Dendritic cell treated with granulocyte-macrophage colony-stimulating factor and Interleukin-4, amounts not matched to agents 40 ng/mL and 50 ng/mL, for 4 days (primary cell): ENCODE results near the gene KIR2DL1.
"Not testable (repeated sequence)": the region's sequence is repeated elsewhere in the genome, so short reads cannot be mapped to it uniquely, and the experiment has no call there.

Source experiments
- H3K27ac Mint-ChIP-seq: one replicate; pipeline ENCODE4 v1.8.0; 2022; ENCODE audit warnings: mild to moderate bottlenecking, mixed read lengths
- H3K27me3 Mint-ChIP-seq: one replicate; pipeline ENCODE4 v1.8.0; 2022; ENCODE audit warnings: mild to moderate bottlenecking, mixed read lengths
- H3K36me3 Mint-ChIP-seq: one replicate; pipeline ENCODE4 v1.8.0; 2022; ENCODE audit warnings: low read depth, mixed read lengths
- H3K4me1 Mint-ChIP-seq: one replicate; pipeline ENCODE4 v1.8.0; 2022; ENCODE audit warnings: low read depth, mixed read lengths
- H3K4me3 Mint-ChIP-seq: one replicate; pipeline ENCODE4 v1.8.0; 2022; ENCODE audit warnings: mild to moderate bottlenecking, moderate library complexity, mixed read lengths
- H3K9me3 Mint-ChIP-seq: one replicate; pipeline ENCODE4 v1.8.0; 2022; ENCODE audit warnings: mixed read lengths
- intact Hi-C: fragments of 100-400 bp; cut with micrococcal nuclease; formaldehyde crosslinking; loops from one replicate; pipeline ENCODE4 v1.15.0; 2022

Gene KIR2DL1

DNA sequence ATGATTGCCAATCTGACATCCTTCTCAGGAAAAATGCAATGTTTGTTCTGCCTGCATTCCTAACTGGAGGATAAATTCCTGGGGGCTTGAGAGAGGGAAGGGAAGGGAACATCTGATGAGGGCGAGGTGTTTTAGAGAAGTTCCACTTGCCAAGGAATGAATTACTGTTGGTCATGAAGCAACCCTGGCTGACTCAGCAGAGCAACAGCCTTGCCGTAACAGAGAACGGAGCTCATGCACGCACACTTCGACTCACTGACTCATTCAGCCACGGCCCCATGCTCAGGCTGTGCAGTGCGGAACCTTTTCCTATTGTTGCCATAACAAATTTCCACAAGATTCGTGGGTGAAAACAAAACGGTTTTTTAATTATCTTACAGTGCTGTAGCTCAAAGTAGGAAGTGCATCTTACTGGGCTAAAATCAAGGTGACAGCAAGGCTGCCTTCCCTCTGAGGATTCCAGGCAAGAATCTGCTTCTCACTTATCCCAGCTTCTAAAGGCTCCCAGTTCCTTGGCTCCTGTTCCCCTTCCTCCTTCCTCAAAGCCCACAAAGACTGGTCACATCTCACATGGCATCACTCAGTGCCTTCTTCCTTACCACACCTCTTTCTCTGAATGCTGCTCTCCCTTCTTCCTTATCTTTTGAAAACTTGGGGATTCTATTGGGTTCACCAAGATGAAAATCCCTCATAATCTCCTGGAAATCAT is 21.8 kb upstream of the KIR2DL1 start:
- peaks cover 10% of the 10 kb centered on the region for H3K9me3 Mint-ChIP-seq
- intact Hi-C loops, H3K27ac Mint-ChIP-seq, H3K4me3 Mint-ChIP-seq, H3K36me3 Mint-ChIP-seq: not testable (repeated sequence)
- peaks cover 31% of the 10 kb centered on the region for H3K4me1 Mint-ChIP-seq
- peaks cover 16% of the 10 kb centered on the region for H3K27me3 Mint-ChIP-seq

DNA sequence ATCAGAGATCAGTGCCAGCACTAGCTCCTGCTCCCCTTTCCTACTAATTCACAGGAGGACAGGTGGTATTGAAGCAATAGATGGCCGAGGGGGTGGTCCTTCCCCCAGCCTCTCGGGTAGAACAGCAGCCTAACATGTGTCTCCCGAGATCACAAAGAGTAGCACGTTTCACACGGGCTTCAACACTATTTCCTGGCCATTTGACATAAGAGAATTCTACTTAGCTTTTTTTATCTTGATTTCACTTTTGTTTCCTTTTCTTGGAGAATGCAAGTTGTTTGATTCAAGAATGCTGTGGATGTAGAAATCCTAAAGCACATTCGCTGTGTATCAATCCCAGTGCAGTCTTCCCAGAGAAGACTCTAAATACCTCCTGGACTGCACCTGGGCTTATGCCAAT is 19.3 kb upstream of the KIR2DL1 start:
- Mint-ChIP-seq H3K9me3 (peaks cover 10% of the 10 kb centered on the region), H3K27me3 (peaks cover 15% of the 10 kb centered on the region), H3K4me1 (peaks cover 31% of the 10 kb centered on the region)
- H3K27ac Mint-ChIP-seq, H3K4me3 Mint-ChIP-seq, H3K36me3 Mint-ChIP-seq, intact Hi-C loops: not testable (repeated sequence)

DNA sequence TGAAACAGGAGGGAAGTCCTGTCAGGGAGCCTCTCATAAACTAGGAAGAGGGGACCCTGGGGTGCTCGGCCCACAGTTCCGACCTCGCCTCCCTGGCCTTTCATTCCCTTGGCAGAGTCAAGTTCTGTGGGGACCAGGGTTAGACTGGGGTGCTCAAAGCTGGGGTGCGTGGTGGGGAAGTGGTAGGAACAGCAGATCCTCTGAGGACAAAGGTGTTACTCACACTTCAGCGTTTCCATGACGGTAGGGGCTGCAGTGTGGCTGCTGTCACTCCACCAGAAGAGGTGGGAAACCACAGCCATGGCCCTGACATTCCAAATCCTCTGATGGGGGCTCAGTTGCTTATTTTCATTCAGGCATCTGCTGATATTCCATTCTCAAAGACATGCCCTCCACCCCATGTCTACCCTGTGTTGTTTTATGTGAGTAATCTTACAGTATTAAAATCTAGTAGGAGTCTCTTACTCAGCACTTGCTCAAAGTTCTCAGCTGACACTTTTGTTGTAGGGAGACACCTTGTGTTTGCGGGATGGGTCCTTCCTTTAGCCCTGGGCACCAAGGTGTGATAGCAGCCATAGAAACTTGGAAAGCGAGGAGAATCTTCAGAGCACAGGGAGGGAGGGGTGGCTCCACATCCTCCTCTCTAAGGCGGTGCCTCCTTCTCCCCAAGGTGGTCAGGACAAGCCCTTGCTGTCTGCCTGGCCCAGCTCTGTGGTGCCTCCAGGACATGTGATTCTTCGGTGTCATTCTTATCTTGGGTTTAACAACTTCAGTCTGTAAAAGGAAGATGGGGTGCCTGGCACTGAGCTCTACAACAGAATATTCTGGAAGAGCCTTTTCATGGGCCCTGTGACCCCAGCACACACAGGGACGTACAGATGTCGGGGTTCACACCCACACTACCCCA is 13.1 kb upstream of the KIR2DL1 start:
- H3K36me3 Mint-ChIP-seq, H3K9me3 Mint-ChIP-seq, H3K27ac Mint-ChIP-seq, H3K27me3 Mint-ChIP-seq, intact Hi-C loops, H3K4me3 Mint-ChIP-seq: not testable (repeated sequence)
- peaks cover 27% of the 10 kb centered on the region for H3K4me1 Mint-ChIP-seq

DNA sequence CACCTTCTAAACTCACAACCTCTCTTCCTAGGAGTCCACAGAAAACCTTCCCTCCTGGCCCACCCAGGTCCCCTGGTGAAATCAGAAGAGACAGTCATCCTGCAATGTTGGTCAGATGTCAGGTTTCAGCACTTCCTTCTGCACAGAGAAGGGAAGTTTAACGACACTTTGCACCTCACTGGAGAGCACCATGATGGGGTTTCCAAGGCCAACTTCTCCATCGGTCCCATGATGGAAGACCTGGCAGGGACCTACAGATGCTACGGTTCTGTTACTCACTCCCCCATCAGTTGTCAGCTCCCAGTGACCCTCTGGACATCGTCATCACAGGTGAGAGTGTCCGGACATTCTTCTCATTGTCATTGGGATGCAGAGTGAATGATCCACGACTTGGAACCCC is 11.0 kb upstream of the KIR2DL1 start:
- H3K9me3 Mint-ChIP-seq, H3K27me3 Mint-ChIP-seq, H3K27ac Mint-ChIP-seq, intact Hi-C loops, H3K4me3 Mint-ChIP-seq, H3K36me3 Mint-ChIP-seq: not testable (repeated sequence)
- H3K4me1 Mint-ChIP-seq: peaks cover 27% of the 10 kb centered on the region

DNA sequence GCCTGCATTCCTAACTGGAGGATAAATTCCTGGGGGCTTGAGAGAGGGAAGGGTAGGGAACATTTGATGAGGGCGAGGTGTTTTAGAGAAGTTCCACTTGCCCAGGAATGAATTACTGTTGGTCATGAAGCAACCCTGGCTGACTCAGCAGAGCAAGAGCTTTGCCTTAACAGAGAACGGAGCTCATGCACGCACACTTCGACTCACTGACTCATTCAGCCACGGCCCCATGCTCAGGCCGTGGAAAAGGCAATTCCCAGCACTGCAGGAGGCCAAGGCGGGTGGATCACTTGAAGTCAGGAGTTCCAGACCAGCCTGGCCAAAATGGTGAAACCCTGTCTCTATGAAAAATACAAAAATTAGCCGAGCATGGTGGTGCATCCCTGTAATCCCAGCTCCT is 5.4 kb upstream of the KIR2DL1 start:
- H3K36me3 Mint-ChIP-seq, H3K4me3 Mint-ChIP-seq, H3K27me3 Mint-ChIP-seq, intact Hi-C loops, H3K27ac Mint-ChIP-seq: not testable (repeated sequence)
- Mint-ChIP-seq H3K4me1 (peaks cover 28% of the 10 kb centered on the region), H3K9me3 (peaks cover 12% of the 10 kb centered on the region)

DNA sequence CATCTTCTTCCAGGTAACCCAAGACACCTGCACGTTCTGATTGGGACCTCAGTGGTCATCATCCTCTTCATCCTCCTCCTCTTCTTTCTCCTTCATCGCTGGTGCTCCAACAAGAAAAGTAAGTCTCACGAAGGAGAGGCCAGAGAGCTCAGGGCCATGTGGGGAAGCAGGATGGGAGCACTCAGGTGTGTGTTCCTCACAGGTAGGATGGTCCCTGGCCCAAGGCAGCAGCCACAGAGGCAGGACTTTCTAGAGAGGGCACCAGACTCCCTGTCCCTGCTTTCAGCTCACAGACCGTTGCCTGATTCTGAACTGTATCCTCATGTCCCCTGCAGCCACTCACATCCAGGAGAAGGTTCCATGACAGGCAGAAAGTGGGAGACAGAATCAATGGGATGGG is 3.1 kb upstream of the KIR2DL1 start:
- H3K27me3 Mint-ChIP-seq, H3K4me3 Mint-ChIP-seq, H3K27ac Mint-ChIP-seq, intact Hi-C loops, H3K36me3 Mint-ChIP-seq: not testable (repeated sequence)
- peaks cover 22% of the 10 kb centered on the region for H3K4me1 Mint-ChIP-seq
- peaks cover 12% of the 10 kb centered on the region for H3K9me3 Mint-ChIP-seq

DNA sequence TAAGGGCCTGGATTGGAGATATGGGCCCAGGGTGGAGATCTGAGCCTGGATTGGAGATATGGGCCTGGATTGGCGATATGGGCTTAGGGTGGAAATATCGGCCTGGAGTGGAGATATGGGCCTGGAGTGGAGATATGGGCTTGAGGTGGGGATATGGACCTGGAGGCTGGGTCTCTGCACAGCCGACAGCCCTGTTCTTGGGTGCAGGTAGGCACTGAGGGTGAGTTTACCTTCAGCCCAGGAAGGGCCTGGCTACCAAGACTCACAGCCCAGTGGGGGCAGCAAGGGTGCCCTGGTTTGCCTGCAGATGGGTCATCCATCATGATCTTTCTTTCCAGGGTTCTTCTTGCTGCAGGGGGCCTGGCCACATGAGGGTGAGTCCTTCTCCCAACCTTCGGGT is 918 bp downstream of the KIR2DL1 start:
- H3K4me3 Mint-ChIP-seq, H3K9me3 Mint-ChIP-seq, intact Hi-C loops, H3K4me1 Mint-ChIP-seq, H3K36me3 Mint-ChIP-seq, H3K27ac Mint-ChIP-seq: not testable (repeated sequence)
- H3K27me3 Mint-ChIP-seq: peaks cover 12% of the 10 kb centered on the region

DNA sequence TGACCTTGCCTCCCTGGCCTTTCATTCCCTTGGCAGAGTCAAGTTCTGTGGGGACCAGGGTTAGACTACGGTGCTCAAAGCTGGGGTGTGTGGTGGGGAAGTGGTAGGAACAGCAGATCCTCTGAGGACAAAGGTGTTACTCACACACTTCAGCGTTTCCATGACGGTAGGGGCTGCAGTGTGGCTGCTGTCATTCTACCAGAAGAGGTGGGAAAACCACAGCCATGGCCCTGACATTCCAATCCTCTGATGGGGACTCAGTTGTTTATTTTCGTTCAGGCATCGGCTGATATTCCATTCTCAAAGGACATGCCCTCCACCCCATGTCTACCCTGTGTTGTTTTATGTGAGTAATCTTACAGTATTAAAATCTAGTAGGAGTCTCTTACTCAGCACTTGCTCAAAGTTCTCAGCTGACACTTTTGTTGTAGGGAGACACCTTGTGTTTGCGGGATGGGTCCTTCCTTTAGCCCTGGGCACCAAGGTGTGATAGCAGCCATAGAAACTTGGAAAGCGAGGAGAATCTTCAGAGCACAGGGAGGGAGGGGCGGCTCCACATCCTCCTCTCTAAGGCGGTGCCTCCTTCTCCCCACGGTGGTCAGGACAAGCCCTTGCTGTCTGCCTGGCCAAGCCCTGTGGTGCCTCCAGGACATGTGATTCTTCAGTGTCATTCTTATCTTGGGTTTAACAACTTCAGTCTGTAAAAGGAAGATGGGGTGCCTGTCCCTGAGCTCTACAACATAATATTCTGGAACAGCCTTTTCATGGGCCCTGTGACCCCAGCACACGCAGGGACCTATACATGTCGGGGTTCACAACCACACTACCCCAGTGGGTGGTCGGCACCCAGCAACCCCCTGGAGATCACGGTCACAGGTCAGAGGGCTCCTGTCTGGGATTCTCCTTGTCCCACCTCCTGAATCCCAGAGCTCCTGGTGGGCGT is 1.7 kb downstream of the KIR2DL1 start:
- H3K36me3 Mint-ChIP-seq, H3K27ac Mint-ChIP-seq, H3K9me3 Mint-ChIP-seq, H3K4me3 Mint-ChIP-seq, H3K4me1 Mint-ChIP-seq, intact Hi-C loops: not testable (repeated sequence)
- peaks cover 12% of the 10 kb centered on the region for H3K27me3 Mint-ChIP-seq

DNA sequence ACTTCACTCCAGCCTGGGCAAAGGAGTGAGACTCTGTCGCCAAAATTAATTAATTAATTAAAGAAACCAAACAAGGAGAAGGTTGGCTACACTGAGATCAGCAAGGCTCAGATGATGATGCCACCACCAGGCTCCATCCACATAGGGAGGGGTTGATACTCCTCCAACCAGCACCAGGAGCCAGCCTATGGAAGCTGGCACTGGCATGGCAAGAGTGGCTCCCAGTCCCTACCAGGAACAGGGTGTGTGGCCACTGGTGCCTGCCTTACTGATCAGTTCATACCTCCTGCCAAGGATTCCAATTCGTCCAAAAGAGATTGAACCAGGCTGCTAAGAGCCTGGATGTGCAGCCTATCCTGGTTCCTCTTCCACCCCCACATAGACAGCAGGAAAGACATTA is 3.1 kb downstream of the KIR2DL1 start:
- H3K9me3 Mint-ChIP-seq, H3K36me3 Mint-ChIP-seq, H3K4me1 Mint-ChIP-seq, intact Hi-C loops, H3K27ac Mint-ChIP-seq, H3K4me3 Mint-ChIP-seq: not testable (repeated sequence)
- peaks cover 12% of the 10 kb centered on the region for H3K27me3 Mint-ChIP-seq

DNA sequence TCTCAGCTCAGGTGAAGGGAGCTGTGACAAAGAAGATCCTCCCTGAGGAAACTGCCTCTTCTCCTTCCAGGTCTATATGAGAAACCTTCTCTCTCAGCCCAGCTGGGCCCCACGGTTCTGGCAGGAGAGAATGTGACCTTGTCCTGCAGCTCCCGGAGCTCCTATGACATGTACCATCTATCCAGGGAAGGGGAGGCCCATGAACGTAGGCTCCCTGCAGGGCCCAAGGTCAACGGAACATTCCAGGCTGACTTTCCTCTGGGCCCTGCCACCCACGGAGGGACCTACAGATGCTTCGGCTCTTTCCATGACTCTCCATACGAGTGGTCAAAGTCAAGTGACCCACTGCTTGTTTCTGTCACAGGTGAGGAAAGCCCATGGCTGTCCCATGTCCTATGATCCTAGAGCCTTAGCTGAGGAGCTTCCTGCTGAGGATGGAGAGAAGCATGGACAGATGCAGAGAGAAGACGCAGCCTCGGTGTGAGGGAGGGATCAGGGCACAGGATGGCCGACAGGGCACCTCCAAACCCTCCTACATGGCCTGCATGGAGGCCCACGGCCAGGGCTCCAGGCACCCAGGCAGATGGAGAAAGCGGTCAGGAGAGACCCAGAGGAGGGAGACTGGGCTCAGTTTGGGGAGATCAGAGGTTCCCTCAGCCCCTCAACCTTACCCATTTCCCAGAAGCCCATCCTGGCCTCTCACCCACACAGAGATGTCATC is 5.7 kb downstream of the KIR2DL1 start:
- H3K9me3 Mint-ChIP-seq, H3K4me1 Mint-ChIP-seq, H3K4me3 Mint-ChIP-seq, intact Hi-C loops, H3K27ac Mint-ChIP-seq, H3K36me3 Mint-ChIP-seq: not testable (repeated sequence)
- peaks cover 21% of the 10 kb centered on the region for H3K27me3 Mint-ChIP-seq

DNA sequence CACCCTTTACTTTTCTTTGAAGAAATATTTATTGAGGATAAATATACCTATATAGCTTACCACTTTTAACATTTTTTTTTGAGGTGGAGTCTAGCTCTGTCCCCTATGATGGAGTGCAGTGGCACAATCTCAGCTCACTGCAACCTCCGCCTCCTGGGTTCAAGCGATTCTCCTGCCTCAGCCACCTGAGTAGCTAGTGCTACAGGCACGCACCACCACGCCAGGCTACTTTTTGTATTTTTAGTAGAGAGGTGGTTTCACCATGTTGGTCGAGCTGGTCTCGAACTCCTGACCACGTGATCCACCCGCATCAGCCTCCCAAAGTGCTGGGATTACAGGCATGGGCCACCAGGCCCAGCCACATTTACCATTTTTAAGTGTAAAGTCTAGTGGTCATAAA is 6.2 kb downstream of the KIR2DL1 start:
- H3K27me3 Mint-ChIP-seq: peaks cover 23% of the 10 kb centered on the region
- H3K9me3 Mint-ChIP-seq, H3K27ac Mint-ChIP-seq, H3K36me3 Mint-ChIP-seq, H3K4me3 Mint-ChIP-seq, intact Hi-C loops, H3K4me1 Mint-ChIP-seq: not testable (repeated sequence)

DNA sequence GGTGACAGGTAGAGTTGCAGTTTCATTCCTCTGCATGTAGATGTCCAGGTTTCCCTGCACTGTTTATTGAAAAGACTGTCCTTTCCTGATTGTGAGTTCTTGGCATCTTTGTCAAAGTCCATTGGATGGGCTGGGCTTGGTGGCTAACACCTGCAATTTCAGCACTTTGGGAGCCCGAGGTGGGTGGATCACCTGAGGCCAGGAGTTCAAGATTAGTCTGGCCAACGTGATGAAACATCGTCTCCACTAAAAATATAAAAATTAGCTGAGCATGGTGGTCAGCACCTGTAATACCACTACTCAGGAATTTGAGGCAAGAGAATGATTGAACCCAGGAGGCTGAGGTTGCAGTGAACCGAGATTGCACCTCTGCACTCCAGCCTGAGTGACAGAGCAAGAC is 8.3 kb downstream of the KIR2DL1 start:
- H3K27ac Mint-ChIP-seq, H3K36me3 Mint-ChIP-seq, H3K4me3 Mint-ChIP-seq, H3K4me1 Mint-ChIP-seq, intact Hi-C loops: not testable (repeated sequence)
- Mint-ChIP-seq H3K9me3 (peaks cover 15% of the 10 kb centered on the region), H3K27me3 (peaks cover 24% of the 10 kb centered on the region)

DNA sequence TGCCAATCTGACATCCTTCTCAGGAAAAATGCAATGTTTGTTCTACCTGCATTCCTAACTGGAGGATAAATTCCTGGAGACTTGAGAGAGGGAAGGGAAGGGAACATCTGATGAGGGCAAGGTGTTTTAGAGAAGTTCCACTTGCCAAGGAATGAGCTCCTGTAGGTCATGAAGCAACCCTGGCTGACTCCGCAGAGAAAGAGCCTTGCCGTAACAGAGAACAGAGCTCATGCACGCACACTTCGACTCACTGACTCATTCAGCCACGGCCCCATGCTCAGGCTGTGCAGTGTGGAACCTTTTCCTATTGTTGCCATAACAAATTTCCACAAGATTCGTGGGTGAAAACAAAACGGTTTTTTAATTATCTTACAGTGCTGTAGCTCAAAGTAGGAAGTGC is 9.3 kb downstream of the KIR2DL1 start:
- H3K4me1 Mint-ChIP-seq, H3K36me3 Mint-ChIP-seq, H3K4me3 Mint-ChIP-seq, intact Hi-C loops, H3K27ac Mint-ChIP-seq: not testable (repeated sequence)
- Mint-ChIP-seq H3K9me3 (peaks cover 15% of the 10 kb centered on the region), H3K27me3 (peaks cover 28% of the 10 kb centered on the region)
